K562 (cell line): ENCODE results near the gene BOLA3. TPM values are rescaled to one million over a fixed set of nuclear protein-coding genes. Genes with fewer than 3 reads are reported as not detected.

Source experiments
- BACH1 ChIP-seq: fragments of 200-800 bp; sonication (Bioruptor generic); IDR thresholded peaks from 2 replicates; pipeline ENCODE4 v1.6.1; 2016; ENCODE audit warnings: missing genetic modification characterization, missing compliant biosample characterization
- CAMTA2 ChIP-seq: fragments of 250-450 bp; sonication (Bioruptor Pico); conservative IDR thresholded peaks from 2 replicates; pipeline ENCODE4 v1.5.1; 2022
- CREB1 ChIP-seq, 2 experiments: sonication (generic) in 1 of 2; formaldehyde crosslinking in 1 of 2; IDR thresholded peaks; 2 replicates each; pipeline versions ENCODE4 v1.6.1 to v1.8.0; 2012 to 2022; ENCODE audit warnings: inconsistent platforms in 1 of 2, mild to moderate bottlenecking in 1 of 2, missing genetic modification reagents in 1 of 2, moderate library complexity in 1 of 2
- EP300 ChIP-seq: IDR thresholded peaks from 2 replicates; pipeline ENCODE4 v1.6.1; 2012; ENCODE audit warnings: low read length, improper control_type of control experiment
- EP400 ChIP-seq: fragments of 450-650 bp; IDR thresholded peaks from 2 replicates; pipeline ENCODE4 v1.6.1; 2017; ENCODE audit warnings: antibody characterized with exemption, mild to moderate bottlenecking, moderate library complexity
- GABPA ChIP-seq: fragments of 200-800 bp; sonication (Bioruptor generic); conservative IDR thresholded peaks from 2 replicates; pipeline ENCODE4 v1.6.1; 2016; ENCODE audit warnings: low read depth, missing genetic modification characterization, missing compliant biosample characterization
- GATAD2B ChIP-seq: fragments of 450-650 bp; IDR thresholded peaks from 2 replicates; pipeline ENCODE4 v1.6.1; 2017; ENCODE audit warnings: mild to moderate bottlenecking, borderline replicate concordance
- GTF2E2 ChIP-seq: fragments of 200-800 bp; sonication (Bioruptor generic); IDR thresholded peaks from 2 replicates; pipeline ENCODE4 v1.6.1; 2016; ENCODE audit warnings: missing genetic modification characterization, missing compliant biosample characterization
- HNRNPL ChIP-seq: fragments of 200-400 bp; formaldehyde crosslinking; IDR thresholded peaks from 2 replicates; pipeline ENCODE4 v1.6.1; 2017; ENCODE audit warnings: low read depth, mild to moderate bottlenecking, low read length
- NR2C2 ChIP-seq, 2 experiments: fragments of 200-800 bp in 1 of 2; sonication (Bioruptor generic) in 1 of 2; sonication (generic) in 1 of 2; formaldehyde crosslinking in 1 of 2; IDR thresholded peaks; 2 replicates each; pipeline versions ENCODE4 v1.6.1 to v1.8.0; 2016 to 2022; ENCODE audit warnings: mild to moderate bottlenecking in 1 of 2, missing compliant biosample characterization in 1 of 2, missing genetic modification characterization in 1 of 2, missing genetic modification reagents in 1 of 2
- POLR2AphosphoS5 ChIP-seq: IDR thresholded peaks from 2 replicates; pipeline ENCODE4 v1.6.1; 2011; ENCODE audit warnings: mild to moderate bottlenecking, low read depth, low read length, moderate library complexity; ENCODE audit not compliant: control insufficient read depth, insufficient read depth
- PURB ChIP-seq: sonication (generic); formaldehyde crosslinking; IDR thresholded peaks from 2 replicates; pipeline ENCODE4 v1.9.0; 2021; ENCODE audit warnings: low read depth, mild to moderate bottlenecking, missing genetic modification reagents
- RNF219 ChIP-seq: fragments of 250-450 bp; sonication (Bioruptor Pico); IDR thresholded peaks from 2 replicates; pipeline ENCODE4 v1.5.0; 2022; ENCODE audit warnings: mild to moderate bottlenecking
- SREBF2 ChIP-seq: sonication (generic); formaldehyde crosslinking; IDR thresholded peaks from 2 replicates; pipeline ENCODE4 v1.4.0; 2020; ENCODE audit warnings: mild to moderate bottlenecking, missing genetic modification reagents
- SUPT5H ChIP-seq: fragments of 450-650 bp; IDR thresholded peaks from 2 replicates; pipeline ENCODE4 v1.6.1; 2016
- ZBTB40 ChIP-seq, 2 experiments: fragments of 450-650 bp in 1 of 2; sonication (generic) in 1 of 2; formaldehyde crosslinking in 1 of 2; IDR thresholded peaks; 2 replicates each; pipeline versions ENCODE4 v1.7.1 to v1.9.0; 2016 to 2022; ENCODE audit warnings: inconsistent platforms in 1 of 2, mild to moderate bottlenecking in 1 of 2, missing genetic modification reagents in 1 of 2
- ZNF445 ChIP-seq: fragments of 250-450 bp; sonication (Bioruptor Pico); IDR thresholded peaks from 2 replicates; pipeline ENCODE4 v1.4.0; 2020; ENCODE audit warnings: low read depth, mild to moderate bottlenecking, moderate library complexity
- ZNF764 ChIP-seq: fragments of 250-450 bp; sonication (Bioruptor Pico); IDR thresholded peaks from 2 replicates; pipeline ENCODE4 v1.4.0; 2020; ENCODE audit warnings: low read depth, mild to moderate bottlenecking, moderate library complexity
- polyA plus RNA-seq, 8 experiments: library from polyadenylated mRNA; depleted of rRNA in 4 of 8; stranded (reverse) in 5 of 8; unstranded in 3 of 8; fragments of >200 nt; fragmentation: Nextera tagmentation in 2 of 8; fragmentation: Illumina TruSeq in 1 of 8; extraction: Ambion mirVana in 2 of 8; extraction: Trizol in 1 of 8; gene quantifications; 2 replicates each; pipeline versions ENCODE4 v1.2.1 to v1.2.3, GENCODE V29; 2011 to 2014; ENCODE audit warnings: inconsistent platforms in 1 of 8, missing spikeins in 1 of 8
- total RNA-seq, 7 experiments: library from RNA; depleted of rRNA in 6 of 7; stranded (reverse); fragments of >200 nt in 6 of 7; fragmentation: Illumina TruSeq in 2 of 7; extraction: Trizol in 2 of 7; gene quantifications; 2 replicates each; pipeline versions ENCODE4 v1.2.1 to v1.2.3, GENCODE V29; 2011 to 2021; ENCODE audit warnings: low replicate concordance in 1 of 7

The BOLA3 gene
- total and polyA plus RNA-seq, 9 of the 15 experiments (the other 6 are each of a cell fraction or from before 2014, with no cell fraction given) = 149 to 619 (median 255) TPM

- TF ChIP-seq GABPA (tag) (peak; percentile 75; the same call in 1 of the 2 replicates), CREB1 (IDR thresholded peaks at IDR 0.05) (no peak), CREB1 (CRISPR knock-in tag; IDR thresholded peaks at IDR 0.05) (no peak), ZNF764 (CRISPR knock-in tag) (no peak), NR2C2 (CRISPR knock-in tag; IDR thresholded peaks at IDR 0.05) (no peak), NR2C2 (tag; IDR thresholded peaks at IDR 0.05) (peak; percentile 39), RNF219 (CRISPR knock-in tag) (no peak), CAMTA2 (CRISPR knock-in tag) (no peak), BACH1 (tag) (0 out of 2 replicates have a peak, but pooled peaks have one; percentile 26), SUPT5H (no peak; the same call in 1 of the 2 replicates), POLR2AphosphoS5 (peak; percentile 56; the same call in 1 of the 2 replicates), ZBTB40 (IDR thresholded peaks at IDR 0.05) (0 out of 2 replicates have a peak, but pooled peaks have one; percentile 50), ZBTB40 (CRISPR knock-in tag; IDR thresholded peaks at IDR 0.05) (no peak), GTF2E2 (no peak), PURB (CRISPR knock-in tag) (no peak), SREBF2 (CRISPR knock-in tag) (no peak), GATAD2B (peak; percentile 36; the same call in 1 of the 2 replicates), ZNF445 (CRISPR knock-in tag) (no peak), HNRNPL (no peak), EP400 (peak; percentile 55; the same call in 1 of the 2 replicates), EP300 (peak; percentile 61)
Measured at GRCh38 chr2:74186038-74186437, 38.3 kb upstream of the BOLA3 start (continued).
